HUDEP-2 (cell line): ENCODE measurements around the gene AFP.

Experiments
- DNase-seq, 76 experiments: peaks; one replicate each; lab custom pipeline; 2025; ENCODE audit not compliant: unreplicated experiment in 76 of 76; lab: John Stamatoyannopoulos, UW

Gene AFP

GRCh38 chr4:73456177-73457022, 20.4 kb downstream of the AFP start:
- DNase-seq = no peak

DNA sequence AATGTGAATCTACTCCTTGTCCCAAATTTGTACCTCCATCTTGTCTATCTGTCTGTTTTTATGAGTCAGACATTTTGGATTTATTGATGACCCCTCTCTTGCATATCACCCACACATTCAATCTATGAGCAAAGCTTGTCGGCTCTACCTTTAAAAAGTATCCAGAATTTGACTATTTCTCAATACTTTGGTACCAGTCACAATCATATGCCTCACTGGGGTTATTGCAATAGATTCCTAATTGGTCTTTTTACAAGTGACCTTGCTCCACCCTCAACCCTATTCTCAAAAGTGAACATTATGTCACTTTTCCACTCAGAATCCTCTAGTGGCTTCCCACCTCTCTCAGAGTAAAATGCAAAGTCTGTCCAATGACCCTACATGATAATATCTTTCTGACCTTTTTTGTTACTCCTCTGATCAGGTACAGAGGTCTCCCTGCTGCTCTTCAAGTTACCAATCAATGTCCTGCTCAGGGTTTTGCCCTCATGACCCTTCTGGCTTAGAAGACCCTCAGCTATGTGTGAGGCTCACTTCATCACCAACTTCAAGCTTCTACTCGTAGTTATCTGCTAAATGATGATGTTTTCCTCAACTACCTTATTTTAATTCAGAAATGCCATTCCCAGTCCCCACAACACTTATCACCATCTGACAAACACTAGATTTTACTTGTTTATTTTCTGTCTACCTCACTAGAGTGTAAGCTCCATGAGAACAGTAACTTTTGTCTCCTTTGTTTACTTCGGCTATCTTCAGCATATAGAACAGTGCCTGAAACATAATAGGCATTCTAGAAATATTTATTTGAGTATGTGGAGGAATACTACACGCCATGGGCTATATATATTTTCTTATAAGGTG, 22.4 kb downstream of the AFP start:
- no peak for DNase-seq

DNA sequence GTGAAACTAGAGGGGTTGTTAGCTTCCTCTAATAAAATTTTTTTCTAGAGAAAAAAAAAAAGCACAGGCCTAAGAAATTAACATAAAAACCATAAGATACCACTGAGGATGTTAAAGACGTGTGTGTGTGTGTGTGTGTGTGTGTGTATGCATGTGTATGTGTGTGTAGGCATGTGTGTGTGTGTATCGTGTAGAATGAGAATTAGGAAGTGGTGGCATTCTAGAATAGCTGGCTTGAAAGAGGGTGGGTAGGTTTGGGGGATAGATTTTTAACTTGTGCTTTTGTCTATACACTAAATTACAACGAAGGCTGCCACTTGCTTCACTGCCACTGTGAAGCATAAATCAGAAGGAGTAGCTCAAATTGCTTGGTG, 23.0 kb downstream of the AFP start:
- no peak for DNase-seq

- DNase-seq = no peak
Observed at GRCh38 chr4:73460913-73461522, 25.0 kb downstream of the AFP start.

DNA sequence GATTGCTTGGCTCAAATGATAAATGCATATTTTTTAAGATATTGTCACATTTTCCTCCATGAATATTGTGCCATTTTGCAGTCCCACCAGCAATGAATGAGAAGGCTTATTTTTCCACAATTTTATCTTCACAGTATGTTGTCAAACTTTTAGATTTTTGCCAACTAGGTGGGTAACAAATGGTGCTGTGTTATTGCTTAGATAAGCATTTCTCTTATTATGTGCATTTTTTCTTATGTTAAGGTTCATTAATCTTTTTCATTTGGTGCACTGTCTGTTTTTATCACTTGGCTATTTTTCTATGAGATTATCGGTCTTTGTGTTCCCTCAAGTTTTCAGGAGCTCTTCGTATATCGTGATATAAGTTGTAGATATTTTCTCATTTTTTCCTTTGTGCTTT, 32.1 kb downstream of the AFP start:
- no peak for DNase-seq

GRCh38 chr4:73470728-73471127, 34.7 kb downstream of the AFP start:
- no peak for DNase-seq

GRCh38 chr4:73477176-73477575, 41.2 kb downstream of the AFP start:
- no peak for DNase-seq

DNA sequence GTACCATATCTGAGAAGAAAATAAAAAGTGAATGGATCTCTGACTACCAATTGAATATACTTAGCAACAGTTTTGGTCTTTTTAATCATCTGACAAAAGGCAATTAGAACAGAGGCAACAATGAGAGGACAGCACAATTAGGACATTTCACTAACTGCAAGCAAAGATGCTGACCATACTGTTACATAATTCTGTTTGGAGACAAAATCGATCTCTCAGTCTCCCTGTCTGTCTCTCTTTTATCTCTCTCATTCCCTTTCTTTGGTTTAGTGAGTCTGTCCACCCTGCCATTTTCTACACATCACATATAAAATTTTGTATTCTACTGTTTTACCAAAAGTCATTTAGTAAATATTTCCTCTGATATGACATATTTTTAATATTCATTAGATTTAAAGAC, 43.3 kb downstream of the AFP start:
- no peak for DNase-seq

- no peak for DNase-seq
Observed at GRCh38 chr4:73481358-73481757, 45.3 kb downstream of the AFP start, which contains the start of gene AFM. TSS of gene AFM (plus strand) at chr4:73481745. CDS start at chr4:73481776, 31 bp downstream.

- no peak for DNase-seq
Observed at GRCh38 chr4:73485085-73485484, 49.1 kb downstream of the AFP start.

- DNase-seq = no peak
Observed at GRCh38 chr4:73485596-73485995, 49.6 kb downstream of the AFP start.

- DNase-seq = no peak
Observed at GRCh38 chr4:73486497-73486896, 50.5 kb downstream of the AFP start.

DNA sequence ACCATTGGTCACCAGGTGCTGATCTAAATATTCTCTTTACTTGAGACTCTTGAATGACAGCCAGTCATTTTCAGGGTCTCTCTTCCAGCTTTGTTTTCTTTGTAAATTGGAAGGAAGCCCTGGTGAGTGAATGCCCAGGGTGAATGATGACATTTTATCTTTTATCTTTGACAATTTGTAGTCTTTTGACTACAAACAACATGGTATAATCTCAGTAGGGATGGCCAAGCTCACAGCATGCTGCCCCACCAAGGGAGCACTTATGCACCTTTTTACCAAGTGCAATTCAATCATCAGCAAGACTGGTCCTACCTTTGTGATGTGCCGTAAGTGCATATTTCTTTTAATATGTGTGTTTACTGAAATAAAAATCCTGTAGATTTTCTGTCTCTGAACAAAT, 51.2 kb downstream of the AFP start:
- no peak for DNase-seq

- DNase-seq = no peak
Observed at GRCh38 chr4:73499996-73500765, 64.2 kb downstream of the AFP start.

GRCh38 chr4:73501664-73502265, 65.7 kb downstream of the AFP start:
- no peak for DNase-seq

- no peak for DNase-seq
Observed at GRCh38 chr4:73505567-73505966, 69.5 kb downstream of the AFP start.
